B cell (primary cell): ENCODE measurements around the gene STPG3. TPM values are rescaled to one million over a fixed set of nuclear protein-coding genes. Genes with fewer than 3 reads are reported as not detected.

Experiments
- ATAC-seq: fragments of 200-7000 bp; cut with Tn5 transposase; one replicate; pipeline ENCODE4 v1.10.0; 2021; ENCODE audit warnings: low read depth, mild to moderate bottlenecking, moderate number of reproducible peaks, moderate library complexity
- CTCF ChIA-PET: fragments of 350-600 bp; sonication (Branson Sonifier 250); formaldehyde crosslinking; loops from one replicate; lab custom pipeline; 2021; ENCODE audit warnings: antibody characterized with exemption, inconsistent platforms; lab: Charles Lee
- POLR2A ChIA-PET: fragments of 350-600 bp; sonication (Branson Sonifier 250); formaldehyde crosslinking; loops from one replicate; lab custom pipeline; 2021; ENCODE audit warnings: antibody characterized with exemption; lab: Charles Lee
- DNase-seq: peaks from one replicate; pipeline ENCODE4 v3.0.0; 2013
- H2AFZ ChIP-seq: 2 replicates; pipeline ENCODE4 v1.6.1; 2012; ENCODE audit warnings: mild to moderate bottlenecking, low read depth, low read length; ENCODE audit not compliant: insufficient read depth, poor library complexity, severe bottlenecking
- H3K27ac ChIP-seq, 2 donors: 1 replicate in 1 of 2; 2 replicates in 1 of 2; pipeline ENCODE4 v1.5.1; 2012 to 2013; ENCODE audit warnings: low read length in 2 of 2, mild to moderate bottlenecking in 2 of 2, moderate library complexity in 1 of 2
- H3K27me3 ChIP-seq, 4 experiments: fragments of 200-600 bp in 1 of 4; sonication (generic) in 1 of 4; replicated peaks in 1 of 4; 1 replicate in 2 of 4; 2 replicates in 2 of 4; pipeline versions ENCODE4 v1.6.1 to v1.7.0; 2013 to 2016; ENCODE audit warnings: low read length in 3 of 4, mild to moderate bottlenecking in 2 of 4, mixed read lengths in 1 of 4, moderate library complexity in 1 of 4; ENCODE audit not compliant: insufficient read depth in 4 of 4, control insufficient read depth in 3 of 4; ENCODE audit errors: control extremely low read depth in 1 of 4
- H3K36me3 ChIP-seq, 2 experiments: replicated peaks in 1 of 2; 1 replicate in 1 of 2; 2 replicates in 1 of 2; pipeline versions ENCODE4 v1.6.1 to v1.7.1; 2013; ENCODE audit warnings: low read length in 1 of 2; ENCODE audit not compliant: insufficient read depth in 2 of 2, control insufficient read depth in 1 of 2; ENCODE audit errors: control extremely low read depth in 1 of 2, extremely low read depth in 1 of 2
- H3K4me1 ChIP-seq, 2 donors: fragments of 200-600 bp in 1 of 2; sonication (generic) in 1 of 2; 1 replicate in 1 of 2; 2 replicates in 1 of 2; pipeline versions ENCODE4 v1.5.1 to v1.6.1; 2013 to 2017; ENCODE audit warnings: low read length in 2 of 2; ENCODE audit not compliant: control insufficient read depth in 2 of 2, insufficient read depth in 2 of 2
- H3K4me2 ChIP-seq: replicated peaks from 2 replicates; pipeline ENCODE3; 2012; ENCODE audit warnings: mild to moderate bottlenecking, low read depth, low read length; ENCODE audit not compliant: poor library complexity, severe bottlenecking
- H3K4me3 ChIP-seq, 5 experiments: fragments of 200-600 bp in 1 of 5; sonication (generic) in 1 of 5; 1 replicate in 3 of 5; 2 replicates in 2 of 5; pipeline versions ENCODE4 v1.5.1 to v1.7.0; 2011 to 2016; ENCODE audit warnings: low read length in 4 of 5, mild to moderate bottlenecking in 4 of 5, low read depth in 2 of 5, control low read depth in 1 of 5, moderate library complexity in 1 of 5; ENCODE audit not compliant: insufficient read depth in 1 of 5; ENCODE audit errors: control extremely low read depth in 1 of 5, extremely low read depth in 1 of 5
- H3K79me2 ChIP-seq: fragments of 200-600 bp; sonication (generic); one replicate; pipeline ENCODE4 v1.6.0; 2016; ENCODE audit warnings: low read length; ENCODE audit not compliant: control insufficient read depth, insufficient read depth
- H3K9ac ChIP-seq: fragments of 200-600 bp; sonication (generic); 2 replicates; pipeline ENCODE4 v1.6.1; 2017; ENCODE audit warnings: mild to moderate bottlenecking, low read length, moderate library complexity
- H3K9me3 ChIP-seq, 3 donors: one replicate each; pipeline versions ENCODE4 v1.6.1 to v1.7.1; 2013; ENCODE audit warnings: low read length in 2 of 3; ENCODE audit not compliant: control insufficient read depth in 2 of 3, insufficient read depth in 1 of 3; ENCODE audit errors: control extremely low read depth in 1 of 3
- H4K20me1 ChIP-seq: 2 replicates; pipeline ENCODE4 v1.6.0; 2012; ENCODE audit warnings: mild to moderate bottlenecking, low read length; ENCODE audit not compliant: insufficient read depth, control insufficient read depth, poor library complexity, severe bottlenecking
- H3K27ac Mint-ChIP-seq: one replicate; pipeline ENCODE4 v1.8.0; 2021; ENCODE audit warnings: mixed read lengths
- H3K27me3 Mint-ChIP-seq: one replicate; pipeline ENCODE4 v1.8.0; 2021; ENCODE audit warnings: mixed read lengths
- H3K4me1 Mint-ChIP-seq: one replicate; pipeline ENCODE4 v1.8.0; 2021; ENCODE audit warnings: mixed read lengths
- H3K4me3 Mint-ChIP-seq: one replicate; pipeline ENCODE4 v1.8.0; 2021; ENCODE audit warnings: mixed read lengths
- H3K9me3 Mint-ChIP-seq: one replicate; pipeline ENCODE4 v1.8.0; 2022; ENCODE audit warnings: mixed read lengths; ENCODE audit not compliant: insufficient read depth
- CTCF ChIP-seq: fragments of 200-600 bp; IDR thresholded peaks from one replicate; pipeline ENCODE4 v1.8.0; 2022; ENCODE audit warnings: antibody characterized with exemption, mild to moderate bottlenecking
- EZH2 ChIP-seq: IDR thresholded peaks from 2 replicates; pipeline ENCODE4 v1.6.1; 2012; ENCODE audit warnings: borderline replicate concordance, low read depth, mild to moderate bottlenecking, moderate library complexity, low read length; ENCODE audit not compliant: insufficient read depth, poor library complexity, severe bottlenecking
- WGBS: methylation state at CpG from one replicate; pipeline ENCODE4 v1.1.5; 2013; ENCODE audit warnings: missing lambda C conversion rate; ENCODE audit not compliant: insufficient coverage; 5-methylcytosine and 5-hydroxymethylcytosine counted together
- intact Hi-C: fragments of 100-400 bp; cut with micrococcal nuclease; formaldehyde crosslinking; loops from one replicate; pipeline ENCODE4 v1.10.0; 2022
- polyA plus RNA-seq: library from polyadenylated mRNA; depleted of rRNA; stranded (reverse); fragments of >200 nt; gene quantifications from 2 replicates; pipeline ENCODE4 v1.2.3, GENCODE V29; 2012
- total RNA-seq, 2 donors: library from RNA; stranded (reverse); fragments of 120-200 nt in 1 of 2; gene quantifications; 1 replicate in 1 of 2; 2 replicates in 1 of 2; pipeline versions ENCODE4 v1.2.3 to v1.2.4, GENCODE V29; 2013 to 2022

STPG3 gene
- total and polyA plus RNA-seq, 2 donors (not counting 1 experiment from before 2014, with no cell fraction given): not detected

- Histone ChIP-seq H3K36me3 (no peaks in the 10 kb centered on the region), H3K27ac (no peak overlapping the region), H2AFZ (no peak overlapping the region), H3K4me1 (peaks cover 5 to 12% of the 10 kb centered on the region in 2 donors), H3K4me3 (no peak overlapping the region), H3K4me2 (no peak overlapping the region), H3K27me3 (no peaks in the 10 kb centered on the region), H3K9ac (no peak overlapping the region), H3K9me3 (no peaks in the 10 kb centered on the region), H3K79me2 (peaks cover 3% of the 10 kb centered on the region), H4K20me1 (peaks cover 3% of the 10 kb centered on the region)
- no peak overlapping the region for H3K4me3 Mint-ChIP-seq
- H3K27ac Mint-ChIP-seq: no peak overlapping the region
- 88% methylated on average over 14 of the region's 18 CpGs for WGBS
- DNase-seq: no peak
- no peaks in the 10 kb centered on the region for H3K27me3 Mint-ChIP-seq
- TF ChIP-seq CTCF (no peak), EZH2 (no peak)
- no peaks in the 10 kb centered on the region for H3K9me3 Mint-ChIP-seq
- intact Hi-C loops: no loop called here
- POLR2A ChIA-PET: no interaction called here
- peaks cover 12% of the 10 kb centered on the region for H3K4me1 Mint-ChIP-seq
- CTCF ChIA-PET: interaction anchor here (1.1 kb wide), 1 partner anchor 14 kb away, joined by 3 read pairs; no protein-coding TSS in a partner anchor
- ATAC-seq: no peak
Measured at GRCh38 chr9:137250329-137251193, 525 bp upstream of the STPG3 start.
